Retina (tissue), 1 donor: ENCODE measurements around the gene CACNA1A.
A peak's percentile ranks its signal among the peaks of the same experiment; 100 is the strongest.
"Not testable (repeated sequence)": the region's sequence is repeated elsewhere in the genome, so short reads cannot be mapped to it uniquely, and the experiment has no call there.

Experiments used
- DNase-seq: peaks from one replicate; pipeline ENCODE4 v3.0.0-alpha.2; 2016

CACNA1A gene

DNA sequence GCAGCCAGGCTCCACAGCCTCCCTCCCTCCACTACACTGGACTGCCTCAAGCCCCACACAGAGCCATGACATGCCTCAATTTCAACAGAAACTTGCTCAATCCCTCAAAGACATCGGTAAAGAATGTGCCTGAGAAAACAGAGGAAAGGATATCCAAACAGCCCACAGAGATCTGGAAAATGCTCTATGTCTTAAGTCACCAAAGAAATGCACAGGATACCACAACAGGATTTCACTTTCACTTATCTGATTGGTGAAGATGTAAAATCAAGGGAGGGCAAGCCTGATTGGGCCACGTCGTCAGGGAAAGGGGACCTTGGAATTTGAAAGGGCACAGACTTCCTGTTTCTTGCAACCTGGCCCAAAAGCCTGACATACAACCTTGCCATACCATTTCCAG is 14.2 kb downstream of the CACNA1A start:
- no peak for DNase-seq

- DNase-seq: no peak
These were observed 18.3 kb downstream of the CACNA1A start for GRCh38 chr19:13487985-13488384.

DNA sequence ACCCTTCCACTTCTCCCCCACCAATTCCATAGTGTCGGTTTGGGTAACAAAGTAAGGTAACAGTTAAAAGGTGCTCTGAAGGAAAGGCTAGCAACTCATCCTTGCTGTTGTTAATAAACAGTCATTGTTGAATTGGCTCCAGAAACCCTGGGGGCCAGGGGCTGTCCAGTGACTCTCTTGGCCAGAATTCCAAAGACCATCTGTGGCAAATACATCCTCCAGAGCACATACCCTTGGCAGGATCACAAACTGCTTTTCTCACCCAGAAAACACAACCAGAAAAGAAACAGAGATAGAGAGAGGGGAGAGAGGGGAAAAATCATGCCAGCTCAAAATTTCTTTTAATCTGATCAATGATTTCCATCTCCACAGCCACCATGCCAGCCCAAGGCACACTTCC is 22.1 kb downstream of the CACNA1A start:
- no peak for DNase-seq

DNA sequence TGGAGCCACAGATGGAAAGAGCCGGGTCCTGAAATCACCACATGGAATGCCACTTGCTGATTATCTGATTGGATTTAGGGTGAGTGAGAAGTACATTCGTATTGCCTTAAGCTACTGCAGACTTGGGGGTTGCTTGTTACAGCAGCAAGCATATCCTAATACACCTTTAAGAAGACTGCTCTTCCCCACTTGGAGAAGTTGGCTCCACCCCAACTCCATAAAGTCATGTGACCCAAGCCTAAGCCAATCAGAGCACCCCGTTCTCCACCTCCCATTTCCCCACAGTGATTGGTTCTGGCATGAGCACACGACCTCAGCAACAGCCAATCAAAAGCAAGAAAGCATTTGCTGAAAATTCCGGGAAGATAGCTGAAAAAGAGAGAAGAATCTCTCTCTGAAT is 23.1 kb downstream of the CACNA1A start:
- DNase-seq: no peak

DNA sequence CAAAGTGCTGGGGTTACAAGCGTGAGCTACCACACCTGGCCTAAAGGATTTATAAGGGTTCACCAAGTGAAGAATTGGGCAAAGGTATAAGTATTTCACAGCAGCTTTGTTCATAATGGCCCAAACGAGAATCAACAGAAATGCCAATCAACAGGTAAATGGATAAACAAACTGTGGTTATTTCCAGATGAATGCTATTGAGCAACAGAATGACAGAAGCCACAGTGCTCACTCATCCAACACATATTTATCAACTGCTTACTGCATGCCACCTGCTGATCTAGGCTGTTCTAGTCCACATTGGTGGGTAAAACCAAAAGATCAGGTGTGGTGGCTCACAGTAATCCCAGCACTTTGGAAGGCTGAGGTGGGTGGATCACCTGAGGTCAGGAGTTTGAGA is 27.7 kb downstream of the CACNA1A start:
- DNase-seq: no peak

DNA sequence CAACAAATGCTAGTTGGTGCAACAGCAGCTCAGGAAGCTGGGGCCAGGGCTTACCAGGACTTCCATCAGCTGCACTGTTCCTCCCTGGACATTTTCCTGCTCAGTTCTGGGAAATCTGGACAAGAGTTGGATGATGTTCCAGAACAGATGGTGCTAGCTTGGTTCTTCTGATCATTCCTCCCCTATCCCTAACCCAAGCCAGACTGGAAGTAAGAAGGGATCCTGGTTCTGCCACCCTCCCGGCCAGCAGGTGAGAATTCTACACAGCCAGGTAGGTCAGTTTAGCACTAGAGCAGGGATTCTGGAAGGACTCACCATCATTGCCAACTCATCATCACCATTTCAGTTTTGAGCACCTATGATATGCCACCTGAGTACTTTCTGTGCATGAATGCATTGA is 30.2 kb downstream of the CACNA1A start:
- DNase-seq: no peak

DNA sequence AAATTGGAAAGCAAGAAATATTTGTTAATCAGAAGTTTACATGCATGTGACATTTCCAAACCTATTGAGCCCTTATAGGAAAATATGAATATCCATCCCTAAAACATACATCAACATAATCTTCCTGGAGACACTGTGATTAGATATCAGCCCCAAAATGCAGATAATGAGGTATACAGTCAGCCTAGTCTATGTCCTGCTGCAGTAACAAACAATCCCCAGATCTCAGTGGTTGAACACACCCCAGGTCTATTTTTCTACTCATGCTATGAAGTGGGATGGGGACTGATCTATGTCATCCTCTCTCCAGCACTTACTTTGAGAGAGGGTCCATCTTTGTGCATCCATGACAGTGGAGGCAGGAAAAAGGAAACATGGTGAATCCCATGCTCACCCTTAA is 31.2 kb downstream of the CACNA1A start:
- no peak for DNase-seq

DNA sequence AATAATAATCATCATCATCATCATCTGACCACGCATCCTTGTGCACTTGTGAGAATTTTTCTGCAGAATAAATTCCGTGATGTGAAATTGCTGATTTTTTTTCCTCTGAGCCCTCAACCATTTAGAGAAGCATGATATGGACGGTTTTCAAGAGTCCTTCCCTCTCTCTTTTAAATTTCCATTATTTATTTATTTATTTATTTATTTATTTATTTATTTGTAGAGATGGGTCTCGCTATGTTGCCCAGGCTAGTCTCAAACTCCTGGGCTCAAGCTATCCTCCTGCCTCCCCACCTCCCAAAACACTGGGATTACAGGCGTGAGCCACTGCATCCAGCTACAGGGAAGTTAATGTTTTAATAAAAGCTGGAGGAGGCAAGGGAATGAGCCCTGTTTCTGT is 39.6 kb downstream of the CACNA1A start:
- no peak for DNase-seq

DNA sequence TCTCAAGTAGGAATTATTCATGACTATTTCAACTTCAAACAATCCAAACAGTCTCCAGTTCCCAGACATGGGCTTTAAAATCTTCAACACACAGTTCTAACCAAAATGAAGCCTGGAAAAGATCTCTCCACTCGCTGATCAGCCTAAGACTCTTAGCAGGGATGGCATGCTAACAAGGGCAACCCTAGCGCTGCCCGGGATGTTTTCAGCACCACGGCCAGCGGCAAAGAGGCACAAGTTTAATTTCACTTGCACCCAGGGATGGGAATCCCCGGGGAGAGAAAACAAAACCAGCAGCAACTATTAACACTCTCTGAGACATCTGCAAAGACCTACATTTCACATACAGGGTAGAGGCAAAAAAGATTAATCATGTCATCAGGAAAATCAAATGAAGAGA is 43.0 kb downstream of the CACNA1A start:
- peak; percentile 20 for DNase-seq

DNA sequence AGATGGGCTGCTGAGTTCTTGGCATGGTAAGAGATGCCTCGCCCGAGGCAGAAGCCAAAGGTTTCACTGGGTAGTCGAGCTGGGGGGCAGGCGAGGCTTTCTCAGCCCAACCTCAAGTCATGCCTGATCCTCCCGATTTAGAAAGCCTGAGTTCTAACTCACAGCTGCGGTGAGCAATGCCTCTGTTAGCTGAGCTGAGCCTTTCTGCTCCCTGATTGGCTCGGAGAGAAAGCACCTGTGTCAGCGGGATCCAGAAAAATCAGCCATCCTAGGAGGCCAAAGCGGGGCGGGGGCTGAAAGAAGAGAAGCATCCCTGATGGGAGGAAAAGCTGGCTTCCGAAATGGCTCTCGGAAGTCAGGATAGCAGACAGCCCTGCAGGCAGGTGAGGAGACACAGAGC is 44.7 kb downstream of the CACNA1A start:
- DNase-seq: no peak

GRCh38 chr19:13460045-13460444 is 46.2 kb downstream of the CACNA1A start:
- no peak for DNase-seq

- DNase-seq: peak; percentile 47
These were observed 46.9 kb downstream of the CACNA1A start for GRCh38 chr19:13459351-13459750.

DNA sequence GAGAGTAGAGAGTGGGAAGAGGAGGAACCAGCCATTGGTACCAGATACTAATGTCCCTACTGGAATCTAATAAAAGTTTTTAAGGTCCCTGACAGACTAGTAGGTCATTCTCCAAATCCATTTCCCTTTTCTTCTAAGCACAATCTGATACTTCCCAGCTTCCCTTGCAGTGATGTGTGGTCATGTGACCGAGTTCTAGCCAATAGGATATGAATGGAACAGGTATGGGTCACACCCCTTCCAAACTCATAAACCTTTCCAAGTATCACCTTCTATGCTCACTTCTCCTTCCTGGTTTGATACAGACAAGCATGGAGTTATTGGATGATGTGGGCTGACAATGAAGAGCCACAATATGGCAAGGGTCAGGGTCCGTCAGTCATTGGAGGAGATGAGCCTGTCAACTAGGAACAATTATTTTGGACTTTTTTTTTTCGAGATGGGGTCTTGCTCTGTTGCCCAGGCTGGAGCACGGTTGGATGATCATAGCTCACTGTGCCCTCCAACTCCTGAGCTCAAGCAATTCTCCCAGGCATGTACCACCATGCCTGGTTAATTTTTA is 54.8 kb downstream of the CACNA1A start:
- DNase-seq: no peak

- no peak for DNase-seq
These were observed 58.3 kb downstream of the CACNA1A start for GRCh38 chr19:13447978-13448377.

DNA sequence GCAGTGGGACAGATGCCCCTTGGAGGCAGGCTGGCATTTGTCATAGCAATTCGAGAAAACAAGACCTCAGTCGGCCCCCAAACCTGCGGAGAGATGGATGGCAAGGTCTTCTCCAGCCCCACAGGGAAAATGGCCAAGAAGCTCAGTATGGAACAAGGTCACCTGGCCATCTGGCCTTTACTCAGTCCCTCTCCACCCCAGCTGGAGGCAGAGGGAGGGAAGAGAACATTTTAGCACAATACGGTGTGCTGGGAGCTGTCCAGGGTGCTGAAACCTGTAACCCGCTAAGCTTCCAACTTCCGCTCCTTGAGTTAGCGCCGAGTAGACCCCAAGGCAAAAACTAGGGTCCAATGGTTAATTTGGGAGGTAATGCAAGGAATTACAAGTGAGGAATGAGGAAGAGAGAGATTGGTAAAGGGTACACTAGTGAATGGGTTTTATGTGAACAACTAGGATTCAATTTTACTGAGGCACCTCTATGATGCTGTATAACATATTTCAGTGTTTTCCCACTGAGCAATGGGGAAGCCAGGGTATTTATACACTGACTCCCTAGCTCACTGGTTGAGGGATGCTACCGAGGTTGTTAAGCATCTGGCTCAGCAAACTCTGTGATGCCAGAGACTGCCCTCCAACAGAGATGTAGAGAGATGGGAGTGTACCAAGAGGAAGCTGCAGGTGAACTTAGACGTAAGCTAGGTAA is 64.3 kb downstream of the CACNA1A start:
- DNase-seq: peak; percentile 65

DNA sequence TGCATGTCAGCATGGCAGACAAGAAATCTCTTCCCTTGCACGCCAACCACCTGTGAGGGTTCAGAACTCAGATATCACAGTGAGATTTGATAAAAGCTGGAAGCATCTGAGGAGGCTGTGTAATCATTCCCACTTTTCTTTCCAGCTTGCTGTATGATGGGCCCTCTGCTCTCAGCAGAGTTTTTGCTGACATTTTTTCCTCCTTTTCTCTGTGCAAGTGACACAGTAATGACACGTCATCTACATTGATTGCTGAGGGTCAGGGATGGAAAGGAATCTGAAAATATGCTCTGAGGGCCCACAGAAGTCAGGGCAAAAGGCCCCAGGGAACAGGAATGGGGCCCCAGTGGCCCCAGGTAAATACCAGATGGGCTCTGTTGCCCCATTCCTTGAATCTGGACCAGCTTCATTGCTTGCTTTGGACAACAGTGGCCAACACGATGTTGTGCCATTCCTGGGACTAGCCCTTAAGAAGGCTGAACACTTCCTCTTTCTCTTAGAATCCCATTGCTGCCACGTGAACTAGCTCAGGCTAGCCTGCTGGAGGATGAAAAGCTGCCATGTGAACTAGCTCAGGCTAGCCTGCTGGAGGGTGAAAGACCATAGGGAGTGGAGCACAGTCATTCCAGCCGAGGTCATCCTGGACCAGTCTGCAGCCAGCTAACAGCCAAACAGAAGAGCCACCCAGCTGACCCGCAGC is 68.2 kb downstream of the CACNA1A start:
- no peak for DNase-seq

DNA sequence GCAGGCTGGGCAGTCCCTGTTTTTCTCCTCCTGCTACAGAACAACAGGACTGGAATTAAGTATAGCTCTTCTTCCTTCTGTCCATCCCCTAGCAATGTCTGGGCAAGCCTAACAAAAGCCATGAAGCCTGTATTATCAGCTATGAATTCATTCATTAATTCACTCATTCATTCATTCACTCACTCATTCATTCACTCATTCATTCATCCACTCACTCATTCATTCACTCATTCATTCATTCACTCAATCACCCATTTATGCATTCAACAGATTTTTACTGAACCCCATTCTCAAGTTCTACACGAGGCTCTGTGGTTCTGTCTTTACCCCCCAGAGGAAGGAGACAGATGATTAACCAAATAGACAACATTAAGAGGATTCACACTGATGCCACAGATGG is 69.9 kb downstream of the CACNA1A start:
- no peak for DNase-seq

GRCh38 chr19:13430790-13431582 is 75.3 kb downstream of the CACNA1A start:
- no peak for DNase-seq

DNA sequence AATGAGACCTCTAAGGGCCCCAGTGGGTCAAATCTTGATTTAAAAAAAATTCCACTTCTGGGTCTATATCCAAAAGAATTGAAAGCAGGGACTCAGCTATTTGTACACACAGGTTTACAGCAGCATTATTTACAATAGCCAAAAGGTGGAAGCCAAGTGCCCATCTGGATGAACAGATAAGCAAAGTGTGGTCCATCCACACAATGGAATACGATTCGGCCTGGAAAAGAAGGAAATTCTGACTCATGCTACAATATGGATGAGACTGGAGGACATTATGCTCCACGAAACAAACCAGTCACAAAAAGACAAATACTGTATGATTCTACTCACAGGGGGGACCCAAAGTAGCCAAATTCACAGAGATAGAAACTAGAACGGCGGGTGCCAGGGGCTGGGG is 76.7 kb downstream of the CACNA1A start:
- no peak for DNase-seq

- no peak for DNase-seq
These were observed 77.9 kb downstream of the CACNA1A start for GRCh38 chr19:13428352-13428751.

GRCh38 chr19:13427273-13428051 is 78.8 kb downstream of the CACNA1A start:
- no peak for DNase-seq

- DNase-seq: not testable (repeated sequence)
These were observed 80.4 kb downstream of the CACNA1A start for GRCh38 chr19:13425875-13426274.

DNA sequence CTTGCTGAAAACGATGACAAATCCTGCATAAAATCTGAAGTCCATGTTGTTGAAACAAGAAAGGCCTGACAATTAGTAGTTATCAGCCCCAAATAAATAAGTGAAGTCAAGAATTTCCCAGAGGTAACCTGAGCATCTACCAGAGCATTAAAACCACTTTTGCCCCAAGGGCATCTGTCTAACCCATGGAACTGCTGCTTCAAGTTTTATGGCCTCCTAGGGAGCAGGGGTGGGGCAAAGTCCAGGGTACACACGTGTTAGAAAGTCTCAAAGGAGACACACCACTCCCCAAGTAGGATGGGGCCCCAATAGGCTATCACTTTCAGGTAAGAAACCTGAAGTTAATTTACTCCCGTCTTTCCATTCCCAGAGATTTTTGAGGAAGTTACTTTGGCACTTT is 81.1 kb downstream of the CACNA1A start:
- no peak for DNase-seq
